Measurements from ENCODE around the gene VEGFC. TPM values are rescaled to one million over a fixed set of nuclear protein-coding genes. Genes with fewer than 3 reads are reported as not detected.

Gene VEGFC
- total RNA-seq, 2 donors from 2014 or later, result 6.4 to 8.6 TPM

DNA sequence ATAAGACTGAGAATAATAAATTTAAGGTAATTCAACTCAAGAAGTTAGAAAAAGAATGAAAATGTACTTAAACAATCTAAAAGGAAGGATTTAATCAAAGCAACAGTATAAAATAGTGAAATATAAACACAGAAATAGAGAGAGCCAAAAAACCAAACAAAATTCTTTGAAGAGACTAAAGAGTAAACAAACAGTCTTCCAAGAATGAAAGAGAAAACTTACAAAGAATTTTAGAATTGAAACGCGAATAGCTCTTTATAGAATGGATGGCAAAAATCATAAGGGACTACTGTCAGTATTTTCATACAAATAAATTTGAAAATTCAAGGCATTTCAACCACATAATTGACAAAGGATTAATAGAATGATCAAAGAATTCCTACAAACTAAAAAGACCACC is 41.7 kb downstream of the VEGFC start:
- no peak overlapping the region for H3K4me3 ChIP-seq
- H3K27ac ChIP-seq, result no peak overlapping the region
- H3K9me3 ChIP-seq, result no peaks in the 10 kb centered on the region
- TF ChIP-seq, protein P1, sequence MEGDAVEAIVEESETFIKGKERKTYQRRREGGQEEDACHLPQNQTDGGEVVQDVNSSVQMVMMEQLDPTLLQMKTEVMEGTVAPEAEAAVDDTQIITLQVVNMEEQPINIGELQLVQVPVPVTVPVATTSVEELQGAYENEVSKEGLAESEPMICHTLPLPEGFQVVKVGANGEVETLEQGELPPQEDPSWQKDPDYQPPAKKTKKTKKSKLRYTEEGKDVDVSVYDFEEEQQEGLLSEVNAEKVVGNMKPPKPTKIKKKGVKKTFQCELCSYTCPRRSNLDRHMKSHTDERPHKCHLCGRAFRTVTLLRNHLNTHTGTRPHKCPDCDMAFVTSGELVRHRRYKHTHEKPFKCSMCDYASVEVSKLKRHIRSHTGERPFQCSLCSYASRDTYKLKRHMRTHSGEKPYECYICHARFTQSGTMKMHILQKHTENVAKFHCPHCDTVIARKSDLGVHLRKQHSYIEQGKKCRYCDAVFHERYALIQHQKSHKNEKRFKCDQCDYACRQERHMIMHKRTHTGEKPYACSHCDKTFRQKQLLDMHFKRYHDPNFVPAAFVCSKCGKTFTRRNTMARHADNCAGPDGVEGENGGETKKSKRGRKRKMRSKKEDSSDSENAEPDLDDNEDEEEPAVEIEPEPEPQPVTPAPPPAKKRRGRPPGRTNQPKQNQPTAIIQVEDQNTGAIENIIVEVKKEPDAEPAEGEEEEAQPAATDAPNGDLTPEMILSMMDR (IDR thresholded peaks at IDR 0.05), result no peak
- H3K27me3 ChIP-seq, result no peaks in the 10 kb centered on the region
- DNase-seq (ENCODE audit: low spot score), result no peak
- no peaks in the 10 kb centered on the region for H3K36me3 ChIP-seq
- H3K4me1 ChIP-seq, result no peaks in the 10 kb centered on the region

DNA sequence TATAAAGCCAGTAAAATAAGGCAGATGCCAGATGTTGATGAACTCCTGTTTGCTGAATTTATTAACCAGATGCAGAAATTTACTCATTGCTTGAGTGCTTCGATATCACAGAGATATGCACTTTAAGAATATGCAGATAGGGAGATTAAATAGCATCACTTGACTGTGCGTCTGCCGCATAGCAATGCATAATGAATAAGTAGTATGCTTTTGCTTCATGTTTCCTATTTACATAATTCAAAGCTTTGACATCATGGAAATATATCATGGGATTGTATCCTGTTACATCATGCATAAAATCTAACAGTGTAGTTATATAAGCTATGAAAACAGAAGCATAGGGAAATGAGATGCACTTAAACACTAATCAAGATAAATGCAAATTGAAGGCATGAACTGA is 45.9 kb downstream of the VEGFC start:
- Histone ChIP-seq H3K9me3 (no peaks in the 10 kb centered on the region), H3K36me3 (no peaks in the 10 kb centered on the region), H3K4me1 (no peaks in the 10 kb centered on the region), H3K27me3 (no peaks in the 10 kb centered on the region), H3K4me3 (no peak overlapping the region), H3K27ac (no peak overlapping the region)
- TF ChIP-seq, protein P1 (IDR thresholded peaks at IDR 0.05), result no peak
- DNase-seq (ENCODE audit: low spot score), result no peak

DNA sequence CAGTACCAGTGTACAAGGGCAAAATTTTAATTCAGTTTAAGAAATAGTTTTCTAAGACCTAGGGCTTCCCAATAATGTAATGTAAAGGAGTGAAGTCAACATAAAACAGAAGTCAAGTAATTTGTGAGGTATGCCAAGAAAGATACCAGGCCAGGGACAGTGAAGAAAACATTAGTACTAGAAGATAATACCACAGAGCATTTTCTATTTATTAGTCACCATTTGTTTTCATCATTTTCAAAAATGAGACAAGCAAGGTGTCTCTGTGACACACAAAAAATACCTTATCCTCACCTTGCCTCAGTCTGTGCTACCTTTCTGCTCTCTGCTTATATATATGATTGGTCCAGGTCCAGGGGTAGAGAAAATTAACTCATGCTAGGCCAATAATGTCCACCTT is 46.8 kb downstream of the VEGFC start:
- H3K36me3 ChIP-seq, result no peaks in the 10 kb centered on the region
- TF ChIP-seq, protein P1 (IDR thresholded peaks at IDR 0.05), result no peak
- H3K4me1 ChIP-seq, result no peaks in the 10 kb centered on the region
- no peaks in the 10 kb centered on the region for H3K9me3 ChIP-seq
- no peaks in the 10 kb centered on the region for H3K27me3 ChIP-seq
- DNase-seq (ENCODE audit: low spot score), result no peak
- no peak overlapping the region for H3K27ac ChIP-seq
- H3K4me3 ChIP-seq, result no peak overlapping the region

DNA sequence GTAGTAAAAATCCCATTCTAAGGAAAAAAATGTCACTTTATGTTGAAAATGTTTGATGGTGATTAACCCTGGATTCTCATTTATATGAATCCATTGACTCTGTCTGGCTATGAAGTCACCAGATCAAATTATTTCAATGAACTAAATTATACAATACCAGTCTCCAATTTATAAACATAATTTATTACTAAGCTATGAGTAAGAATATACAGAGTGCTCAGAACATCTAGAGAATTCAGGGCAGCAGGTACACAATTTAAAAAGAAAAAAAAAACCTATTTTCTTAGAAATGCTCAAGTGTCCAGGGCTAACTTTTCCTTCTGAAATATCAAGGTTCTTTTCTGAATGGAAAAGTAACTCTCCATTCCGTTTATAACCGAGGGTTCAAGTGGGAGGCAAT is 48.6 kb downstream of the VEGFC start:
- TF ChIP-seq, protein P1 (IDR thresholded peaks at IDR 0.05), result no peak
- Histone ChIP-seq H3K27ac (no peak overlapping the region), H3K36me3 (no peaks in the 10 kb centered on the region), H3K27me3 (no peaks in the 10 kb centered on the region), H3K4me3 (no peak overlapping the region), H3K4me1 (no peaks in the 10 kb centered on the region), H3K9me3 (no peaks in the 10 kb centered on the region)
- no peak for DNase-seq (ENCODE audit: low spot score)

DNA sequence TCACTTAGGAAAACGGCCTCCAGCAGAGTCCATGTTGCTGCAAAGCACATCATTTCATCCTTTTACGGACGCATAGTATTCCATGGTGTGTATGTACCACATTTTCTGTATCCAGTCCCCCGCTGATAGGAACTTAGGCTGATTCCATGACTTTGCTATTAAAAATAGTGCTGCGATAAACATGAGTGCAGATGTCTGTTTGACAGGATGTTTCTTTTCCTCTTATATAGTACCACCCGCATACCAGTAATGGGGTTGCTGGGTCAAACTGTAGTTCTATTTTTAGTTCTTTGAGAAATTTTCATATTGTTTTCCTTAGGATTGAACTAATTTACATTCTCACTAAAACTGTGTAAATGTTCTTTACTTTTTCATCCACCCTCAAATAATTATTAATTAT is 50.5 kb downstream of the VEGFC start:
- Histone ChIP-seq H3K4me3 (no peak overlapping the region), H3K4me1 (no peaks in the 10 kb centered on the region), H3K27me3 (no peaks in the 10 kb centered on the region), H3K9me3 (no peaks in the 10 kb centered on the region), H3K36me3 (no peaks in the 10 kb centered on the region), H3K27ac (no peak overlapping the region)
- no peak for DNase-seq (ENCODE audit: low spot score)
- TF ChIP-seq, protein P1 (IDR thresholded peaks at IDR 0.05), result no peak

DNA sequence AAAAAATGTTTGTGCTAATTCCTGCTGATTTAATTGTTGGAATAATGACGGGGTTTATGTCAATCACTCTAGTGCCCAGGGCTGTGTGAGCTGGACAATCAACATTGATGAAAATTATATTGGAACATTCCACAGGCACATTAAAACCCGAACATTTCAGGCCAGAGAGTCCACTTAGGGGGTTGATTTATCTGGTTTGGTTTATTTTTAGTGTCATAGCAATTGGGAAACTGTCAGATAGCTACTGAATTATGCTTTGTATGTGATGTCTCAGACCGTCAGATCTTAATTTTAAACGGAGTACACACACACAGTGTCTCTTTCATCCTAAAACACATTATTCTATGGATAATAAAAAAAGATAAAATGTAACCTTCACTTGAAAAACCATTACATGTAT is 51.5 kb downstream of the VEGFC start:
- DNase-seq (ENCODE audit: low spot score), result no peak
- no peaks in the 10 kb centered on the region for H3K36me3 ChIP-seq
- TF ChIP-seq, protein P1 (IDR thresholded peaks at IDR 0.05), result no peak
- no peaks in the 10 kb centered on the region for H3K4me1 ChIP-seq
- no peak overlapping the region for H3K27ac ChIP-seq
- H3K4me3 ChIP-seq, result no peak overlapping the region
- H3K9me3 ChIP-seq, result no peaks in the 10 kb centered on the region
- no peaks in the 10 kb centered on the region for H3K27me3 ChIP-seq
